22Rv1 (cell line): ENCODE data around the gene C4orf50.

ENCODE experiments used
- H3K27ac ChIP-seq: fragments of 450-650 bp; 2 replicates; pipeline ENCODE4 v1.5.1; 2017
- CTCF ChIP-seq: fragments of 450-650 bp; IDR thresholded peaks from 2 replicates; pipeline ENCODE4 v1.5.1; 2017; ENCODE audit warnings: mild to moderate bottlenecking
- ZFX ChIP-seq: fragments of 450-650 bp; IDR thresholded peaks from 2 replicates; pipeline ENCODE4 v1.6.1; 2017; ENCODE audit warnings: antibody characterized with exemption, borderline replicate concordance

Gene C4orf50

GRCh38 chr4:6001680-6002491 lies 16.3 kb downstream of the C4orf50 start:
- no peak overlapping the region for H3K27ac ChIP-seq
- TF ChIP-seq ZFX (no peak), CTCF (no peak)

- TF ChIP-seq CTCF (no peak), ZFX (no peak)
These were observed 18.3 kb downstream of the C4orf50 start for GRCh38 chr4:5999830-6000365.

DNA sequence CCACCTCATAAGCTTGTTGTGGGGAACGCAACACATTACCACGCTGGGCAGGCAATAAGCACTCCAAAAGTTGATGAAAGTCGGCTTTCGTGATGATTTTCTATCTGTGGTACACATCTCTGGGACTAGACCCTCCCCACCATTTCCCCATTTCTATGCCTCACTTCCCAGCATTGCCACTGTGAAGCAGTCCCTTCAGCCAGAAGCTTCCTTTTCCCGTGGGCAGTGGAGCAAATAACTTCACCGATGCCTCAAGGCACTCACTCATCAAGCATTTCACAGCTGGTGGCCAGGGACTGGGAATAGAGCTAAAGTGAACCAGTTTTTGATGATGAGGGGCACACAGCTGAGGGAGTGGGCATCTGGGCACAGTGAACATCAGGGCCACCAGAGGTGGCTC lies 18.9 kb downstream of the C4orf50 start:
- no peak overlapping the region for H3K27ac ChIP-seq

More at GRCh38 chr4:5999830-6000365, 18.3 kb downstream of the C4orf50 start:
- no peak overlapping the region for H3K27ac ChIP-seq

GRCh38 chr4:5998333-5998936 lies 19.8 kb downstream of the C4orf50 start:
- TF ChIP-seq ZFX (no peak), CTCF (peak; percentile 98)
- no peak overlapping the region for H3K27ac ChIP-seq

More for the DNA sequence above, 18.9 kb downstream of the C4orf50 start:
- TF ChIP-seq ZFX (no peak), CTCF (no peak)

- TF ChIP-seq CTCF, result no peak
- no peak for TF ChIP-seq ZFX
- no peak overlapping the region for H3K27ac ChIP-seq
These were observed 21.6 kb downstream of the C4orf50 start for GRCh38 chr4:5996641-5997040.

GRCh38 chr4:5995901-5996623 lies 22.2 kb downstream of the C4orf50 start:
- no peak overlapping the region for H3K27ac ChIP-seq
- TF ChIP-seq CTCF (no peak), ZFX (no peak)
